ENCODE data around the gene CHST15.

The CHST15 gene

DNA sequence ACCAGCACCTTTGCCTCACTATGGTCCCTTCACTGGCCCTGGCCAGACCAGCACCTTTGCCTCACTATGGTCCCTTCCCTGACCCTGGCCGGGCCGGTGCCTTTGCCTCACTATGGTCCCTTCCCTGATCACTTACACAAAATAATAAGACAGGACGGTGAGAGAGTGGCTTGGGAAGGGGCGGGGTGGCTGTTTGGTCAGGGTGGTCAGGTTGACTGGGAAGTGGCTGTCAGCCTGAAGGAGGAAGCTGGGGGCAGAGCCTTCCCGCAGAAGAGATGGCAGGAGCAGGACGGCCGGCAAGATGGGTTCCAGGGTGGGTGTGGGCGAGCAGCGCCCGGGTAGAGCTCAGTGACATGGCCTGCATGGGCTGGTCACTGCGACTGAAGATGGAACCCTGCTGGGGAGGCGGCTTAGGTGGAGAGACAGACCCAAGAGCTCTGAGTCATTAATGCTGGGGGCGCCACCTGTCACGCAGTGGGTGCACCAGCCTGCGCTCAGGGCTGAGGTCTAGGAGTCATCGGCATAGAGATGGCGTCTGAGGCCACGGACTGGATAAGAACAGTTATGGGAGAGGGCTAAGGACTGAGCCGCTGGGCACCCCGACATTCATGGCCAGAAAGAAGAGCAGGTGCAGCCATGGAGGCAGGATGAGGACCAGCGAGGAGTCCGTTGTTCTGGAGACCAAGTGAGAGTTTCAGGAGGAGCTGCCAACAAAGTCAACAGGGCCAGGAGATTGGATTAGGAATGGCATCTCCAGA is 91.8 kb downstream of the CHST15 start:
- DNase-seq (ENCODE audit: low read depth in 2 of 3, low spot score in 2 of 3): no peak

DNA sequence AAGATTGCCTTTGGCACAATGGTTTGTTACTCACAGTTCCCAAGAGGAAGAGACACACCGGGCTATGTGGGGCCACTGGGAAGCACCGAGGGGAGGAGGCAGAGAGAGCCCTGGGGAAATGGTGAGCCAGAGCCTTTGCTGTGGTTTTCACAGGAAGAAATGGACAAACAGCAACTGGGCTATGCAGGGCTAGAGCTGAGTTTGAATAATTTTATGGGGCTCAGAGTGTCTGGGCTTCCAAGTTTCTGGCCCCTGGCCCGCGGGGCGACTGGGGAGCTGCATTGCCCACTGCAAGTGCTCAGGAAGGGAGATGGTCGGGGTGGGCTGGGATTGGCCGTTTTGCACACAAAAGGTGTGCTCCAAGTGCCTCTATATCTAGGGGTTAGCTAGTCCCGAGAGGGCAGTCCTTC is 92.6 kb downstream of the CHST15 start:
- no peak for DNase-seq (ENCODE audit: low read depth in 2 of 3, low spot score in 2 of 3)

- no peak for DNase-seq (ENCODE audit: low read depth in 2 of 3, low spot score in 2 of 3)
Observed at GRCh38 chr10:123999956-124000615, 93.3 kb downstream of the CHST15 start.

- DNase-seq (ENCODE audit: low read depth in 2 of 3, low spot score in 2 of 3): no peak
Observed at GRCh38 chr10:123999261-123999660, 94.1 kb downstream of the CHST15 start.

GRCh38 chr10:123998197-123999141 is 94.9 kb downstream of the CHST15 start:
- no peak for DNase-seq (ENCODE audit: low read depth in 2 of 3, low spot score in 2 of 3)

- DNase-seq (ENCODE audit: low read depth in 2 of 3, low spot score in 2 of 3): no peak
Observed at GRCh38 chr10:123997486-123998196, 95.8 kb downstream of the CHST15 start.

- DNase-seq (ENCODE audit: low read depth in 2 of 3, low spot score in 2 of 3): no peak
Observed at GRCh38 chr10:123997013-123997412, 96.4 kb downstream of the CHST15 start.

GRCh38 chr10:123996302-123996701 is 97.1 kb downstream of the CHST15 start:
- DNase-seq (ENCODE audit: low read depth in 2 of 3, low spot score in 2 of 3): no peak

DNA sequence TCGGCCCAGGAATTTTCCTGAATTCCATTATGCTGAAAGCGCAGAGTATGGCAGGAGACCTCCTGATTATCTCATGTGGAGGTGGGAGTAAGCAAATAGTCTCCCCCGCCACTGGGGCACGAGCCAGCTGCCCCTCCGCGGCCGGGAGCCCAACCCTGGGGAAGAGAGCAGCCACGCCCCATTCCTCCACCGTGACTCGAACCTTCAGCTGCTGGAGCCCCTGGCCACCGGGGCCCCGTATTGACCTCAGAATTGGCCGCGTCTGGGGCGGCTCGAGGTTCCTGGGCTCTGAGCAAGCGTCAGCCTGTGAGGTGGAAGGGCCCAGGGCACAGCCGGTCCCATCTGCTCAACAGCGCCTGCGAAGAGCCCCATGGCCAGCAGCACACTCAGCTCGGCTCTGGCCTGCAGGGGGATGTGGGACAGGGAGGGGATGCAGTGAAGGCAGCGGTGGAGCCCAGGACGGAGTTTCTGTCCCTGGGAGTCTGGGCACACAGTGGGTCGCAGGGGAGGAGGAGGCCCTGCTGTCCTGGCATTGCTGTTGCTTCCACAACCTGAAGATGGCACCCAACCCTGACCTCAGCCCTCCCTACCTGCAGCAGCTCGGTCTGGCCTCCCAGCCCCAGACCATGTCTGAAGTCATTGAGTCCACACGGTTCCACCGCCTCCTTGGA is 97.8 kb downstream of the CHST15 start:
- no peak for DNase-seq (ENCODE audit: low read depth in 2 of 3, low spot score in 2 of 3)

DNA sequence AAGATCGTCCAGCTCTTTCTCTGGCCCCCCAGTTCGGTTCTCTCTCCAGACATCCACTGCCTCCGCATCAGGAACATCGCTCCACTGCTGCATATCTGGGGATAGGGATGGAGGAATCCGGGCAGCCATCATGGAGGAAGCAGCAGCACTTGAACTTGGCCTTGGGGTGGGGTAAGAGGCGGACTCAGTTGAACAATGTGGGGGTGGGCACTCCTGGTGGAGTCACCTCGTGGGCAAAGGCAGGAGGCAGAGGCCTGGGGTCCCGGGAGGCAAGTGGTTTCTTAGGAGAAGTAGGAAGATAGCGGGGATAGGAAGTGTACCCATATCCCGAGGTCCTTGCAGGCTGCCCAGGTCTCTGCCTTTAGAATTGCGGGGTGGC is 98.3 kb downstream of the CHST15 start:
- DNase-seq (ENCODE audit: low read depth in 2 of 3, low spot score in 2 of 3): no peak

DNA sequence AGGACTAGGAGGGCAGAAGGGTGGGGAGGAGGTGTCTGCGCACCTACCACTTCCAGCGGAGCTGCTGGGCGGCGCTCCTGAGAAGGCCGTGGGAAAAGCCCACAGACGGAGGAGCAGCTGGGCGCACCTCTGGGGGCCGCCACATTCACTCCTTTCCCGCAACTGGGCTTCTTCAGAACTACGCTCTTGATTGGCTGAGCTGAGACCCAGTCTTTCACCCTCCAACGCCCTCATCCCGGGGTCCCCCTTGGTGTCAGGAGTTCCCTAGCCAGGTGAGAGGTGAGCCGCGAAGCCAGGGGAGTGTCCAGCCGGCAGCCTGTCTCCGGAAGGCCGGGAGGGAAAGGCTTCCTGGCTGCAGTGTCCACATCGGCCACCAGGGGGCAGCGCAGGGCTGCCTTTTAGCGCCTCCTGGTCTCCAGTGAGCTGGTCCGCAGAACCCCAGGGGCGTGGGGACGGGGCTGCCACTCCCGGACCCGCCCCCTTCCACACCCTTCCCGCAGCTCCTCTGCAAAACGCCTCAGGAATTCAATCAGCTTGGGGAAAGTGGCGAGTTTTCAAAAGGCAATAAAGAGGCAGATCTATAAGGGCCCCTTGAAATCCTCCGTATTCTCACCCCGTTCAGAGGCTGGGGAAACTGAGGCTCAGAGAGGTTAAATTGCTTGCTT is 98.8 kb downstream of the CHST15 start:
- DNase-seq (ENCODE audit: low read depth in 2 of 3, low spot score in 2 of 3): peak; percentile 57 to 91 (median 80)

DNA sequence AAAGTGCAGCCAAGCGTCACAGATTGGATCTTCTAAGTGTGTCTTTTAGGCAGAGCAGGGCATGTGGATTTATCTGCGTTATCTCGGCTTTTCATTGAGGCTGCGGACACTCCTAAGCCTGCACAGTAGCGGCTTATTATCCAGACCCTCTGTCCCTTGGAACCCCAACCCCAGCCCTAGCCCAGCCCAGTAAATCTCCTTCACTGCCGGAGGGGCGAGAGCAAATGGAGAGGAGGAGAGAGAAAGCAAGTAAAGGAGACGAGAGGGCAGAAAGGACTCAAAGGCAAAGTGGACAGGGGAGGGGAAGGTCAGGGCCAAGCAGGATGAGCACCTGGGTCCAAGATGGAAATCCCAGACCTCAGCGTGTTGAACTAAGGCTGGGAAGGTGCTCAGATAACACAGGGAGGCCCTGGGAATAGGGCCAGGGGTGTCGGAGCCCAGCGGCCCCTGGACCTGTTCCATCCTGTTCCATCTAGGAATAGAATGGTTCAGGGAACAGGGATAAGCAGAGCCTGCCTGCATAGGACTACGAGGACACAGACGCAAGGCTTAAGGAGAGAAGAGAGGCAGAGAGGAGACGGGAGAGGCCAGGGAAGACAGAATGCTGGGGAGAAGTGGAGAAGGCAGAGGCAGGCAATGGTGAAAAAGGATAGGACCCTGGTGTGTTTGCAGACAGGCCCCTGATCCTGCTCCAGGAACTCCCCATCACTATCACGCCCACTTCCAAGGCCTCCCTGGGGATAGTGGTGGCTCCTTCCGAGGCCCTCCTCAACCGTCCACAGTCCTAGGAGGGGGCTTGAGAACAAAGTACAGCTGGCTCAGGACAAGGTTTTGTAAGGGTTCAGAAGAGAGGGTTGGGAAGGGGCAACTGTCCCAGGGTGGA is 99.6 kb downstream of the CHST15 start:
- DNase-seq (ENCODE audit: low read depth in 2 of 3, low spot score in 2 of 3): no peak

DNA sequence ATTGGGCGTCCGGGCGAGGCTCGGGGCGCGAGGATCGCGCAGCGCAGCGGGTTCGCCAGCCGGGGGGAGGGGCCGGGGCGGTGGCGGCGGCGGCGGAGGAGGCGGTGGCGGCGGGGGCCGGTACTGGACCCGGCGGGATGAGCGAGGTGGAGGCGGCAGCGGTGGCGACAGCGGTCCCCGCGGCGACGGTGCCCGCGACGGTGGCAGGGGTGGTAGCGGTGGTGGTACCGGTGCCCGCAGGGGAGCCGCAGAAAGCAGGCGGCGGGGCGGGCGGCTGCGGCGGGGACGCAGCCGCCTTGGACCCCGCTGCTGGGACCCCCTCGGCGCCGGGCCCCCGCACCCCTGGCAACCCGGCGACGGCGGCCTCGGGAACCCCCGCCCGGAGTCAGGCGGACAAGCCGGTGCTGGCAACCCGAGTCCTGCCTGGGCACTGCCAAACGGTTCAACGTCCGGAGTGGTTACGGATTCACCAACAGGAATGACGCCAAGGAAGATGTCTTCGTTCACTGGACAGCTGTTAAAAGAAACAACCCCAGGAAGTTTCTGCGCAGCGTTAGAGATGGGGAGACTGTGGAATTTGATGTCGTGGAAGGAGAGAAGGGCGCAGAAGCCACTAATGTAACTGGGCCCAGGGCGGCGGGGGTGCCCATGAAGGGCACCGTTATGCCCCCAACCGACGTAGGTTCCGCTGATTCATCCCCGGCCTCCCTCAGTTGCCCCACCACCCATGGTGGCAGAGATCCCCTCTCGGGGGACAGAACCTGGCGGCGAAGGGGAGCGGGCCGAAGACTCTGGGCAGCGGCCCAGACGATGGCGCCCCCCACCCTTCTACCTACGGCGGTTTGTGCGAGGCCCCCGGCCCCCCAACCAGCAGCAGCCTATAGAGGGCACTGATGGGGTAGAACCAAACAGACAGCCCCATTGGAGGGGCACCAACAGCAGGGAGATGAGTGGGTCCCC is 101.5 kb downstream of the CHST15 start:
- DNase-seq (ENCODE audit: low read depth in 2 of 3, low spot score in 2 of 3): no peak

GRCh38 chr10:123990889-123991288 is 102.5 kb downstream of the CHST15 start:
- DNase-seq (ENCODE audit: low read depth in 2 of 3, low spot score in 2 of 3): no peak

- DNase-seq (ENCODE audit: low read depth in 2 of 3, low spot score in 2 of 3): no peak
Observed at GRCh38 chr10:123988694-123989093, 104.7 kb downstream of the CHST15 start.

- DNase-seq (ENCODE audit: low read depth in 2 of 3, low spot score in 2 of 3): no peak
Observed at GRCh38 chr10:123986736-123987135, 106.7 kb downstream of the CHST15 start.

- DNase-seq (ENCODE audit: low read depth in 2 of 3, low spot score in 2 of 3): no peak
Observed at GRCh38 chr10:123974406-123974805, 119.0 kb downstream of the CHST15 start.

Measured in activated CD8-positive, alpha-beta memory T cell treated with anti-CD3 and anti-CD28 coated beads for 48 hours (primary cell).